Medulla oblongata (tissue), 1 donor: ENCODE data around the gene ANGEL2.

ENCODE experiments used
- DNase-seq: peaks from one replicate; pipeline ENCODE4 v3.0.0-alpha.2; 2015; ENCODE audit errors: extremely low spot score

The ANGEL2 gene

DNA sequence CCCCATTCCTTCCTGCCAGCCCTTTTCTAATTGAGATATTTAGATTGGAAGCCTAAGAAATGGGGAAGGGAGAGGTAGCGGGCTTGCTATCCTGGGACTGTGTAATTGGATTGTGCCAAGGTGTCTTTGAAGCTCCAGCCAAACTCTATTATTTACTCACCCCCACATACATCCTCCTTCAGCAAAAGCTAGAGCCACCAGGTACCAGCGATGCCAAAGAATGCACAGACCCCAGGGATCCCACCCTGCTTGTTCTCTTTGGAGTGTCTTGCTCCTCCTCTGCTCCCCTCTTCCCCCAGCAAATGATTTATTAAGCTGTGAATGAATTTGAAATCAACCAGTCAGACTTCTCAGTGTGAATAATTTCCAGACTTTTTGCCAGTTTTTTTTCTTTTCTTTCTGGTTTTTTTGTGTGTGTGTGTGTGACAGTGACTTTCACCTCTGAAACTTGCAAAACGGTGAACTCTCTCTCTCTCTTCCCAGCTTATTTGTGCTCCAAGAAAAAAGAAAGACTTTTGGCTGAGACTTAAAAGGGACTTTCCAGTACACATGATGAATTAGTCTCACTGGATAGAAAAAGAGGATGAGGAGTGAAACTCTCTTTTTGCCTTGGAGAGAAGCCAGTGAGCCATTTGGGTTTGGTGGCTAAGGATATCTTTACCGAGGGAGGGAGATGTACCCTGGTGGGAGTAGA is 63.6 kb downstream of the ANGEL2 start:
- DNase-seq = no peak

GRCh38 chr1:212951126-212951946 is 64.3 kb downstream of the ANGEL2 start:
- no peak for DNase-seq

GRCh38 chr1:212950243-212951125 is 65.2 kb downstream of the ANGEL2 start, which contains the start of gene VASH2:
Gene VASH2 (plus strand): TSS chr1:212950541. CDS start chr1:212951543, 1,002 bp downstream.
- DNase-seq = peak; percentile 90

DNA sequence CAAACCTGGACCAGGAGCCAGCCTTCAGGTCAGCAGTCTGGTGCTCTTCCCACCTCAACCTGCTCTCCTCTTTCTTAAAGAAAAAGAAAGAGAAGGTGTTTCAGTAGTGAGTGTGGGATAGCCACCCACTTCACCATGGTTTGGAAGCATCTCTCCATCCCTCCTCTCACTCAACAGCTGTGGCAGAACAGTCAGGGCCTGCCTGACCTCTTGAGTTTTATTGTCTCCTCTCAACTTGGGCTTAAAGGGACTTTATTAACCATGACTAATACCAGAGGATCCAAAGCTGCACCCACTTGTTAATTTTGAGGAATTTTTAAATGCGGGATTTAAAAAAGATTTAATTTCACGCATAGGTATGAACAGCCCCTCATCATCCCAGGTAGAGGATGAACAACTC is 65.9 kb downstream of the ANGEL2 start:
- DNase-seq = no peak

DNA sequence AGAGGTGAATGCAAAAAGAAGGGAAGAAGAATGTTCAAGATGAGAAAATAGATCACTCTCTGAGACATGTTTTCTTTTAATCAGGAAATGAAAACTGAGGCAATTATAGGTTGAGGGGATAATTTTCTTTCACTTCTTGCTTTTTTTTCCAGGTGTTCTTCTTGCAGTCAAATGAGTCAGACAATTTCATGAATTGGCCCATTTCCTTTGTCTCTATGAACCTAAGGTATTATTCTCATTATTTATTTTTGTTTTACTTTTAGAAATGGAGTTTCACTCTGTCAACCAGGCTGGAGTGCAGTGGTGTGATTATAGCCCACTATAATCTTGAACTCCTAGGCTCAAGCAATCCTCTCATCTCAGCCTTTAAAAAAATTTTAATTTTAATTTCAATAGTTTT is 68.8 kb downstream of the ANGEL2 start:
- DNase-seq = no peak

DNA sequence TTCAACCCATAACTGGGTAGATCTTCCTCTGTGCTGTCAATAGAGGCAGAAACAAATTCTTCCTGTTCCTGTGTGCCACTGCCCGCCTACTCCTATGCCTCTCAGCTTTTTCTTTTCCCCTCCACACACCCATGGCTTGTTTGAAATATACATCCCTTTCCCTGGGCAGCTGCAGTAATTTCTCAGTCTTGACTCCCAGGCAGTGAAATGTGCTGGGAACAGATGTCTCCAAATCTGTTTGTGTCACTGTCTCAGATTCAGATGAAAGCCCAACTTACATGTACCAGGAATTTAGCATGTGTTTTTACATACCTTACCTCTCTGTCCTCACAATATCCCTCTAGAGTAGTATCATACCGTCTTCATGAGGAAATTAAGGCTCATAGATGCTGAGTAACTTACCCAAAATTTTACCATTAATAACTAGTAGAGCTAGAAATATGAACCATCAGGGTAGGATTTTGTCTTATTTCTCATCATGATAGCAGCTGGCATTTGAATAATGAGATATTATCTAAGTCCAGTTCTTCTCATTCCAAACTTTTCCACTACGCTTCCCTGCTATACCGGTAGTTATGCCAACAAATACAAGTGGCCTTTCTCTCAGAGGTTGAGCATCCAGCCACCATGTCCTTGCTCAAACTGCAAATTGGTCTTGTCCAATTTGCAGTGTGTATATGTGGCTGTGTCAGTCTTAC is 70.1 kb downstream of the ANGEL2 start:
- no peak for DNase-seq

GRCh38 chr1:212945056-212945455 is 70.6 kb downstream of the ANGEL2 start:
- DNase-seq = no peak

DNA sequence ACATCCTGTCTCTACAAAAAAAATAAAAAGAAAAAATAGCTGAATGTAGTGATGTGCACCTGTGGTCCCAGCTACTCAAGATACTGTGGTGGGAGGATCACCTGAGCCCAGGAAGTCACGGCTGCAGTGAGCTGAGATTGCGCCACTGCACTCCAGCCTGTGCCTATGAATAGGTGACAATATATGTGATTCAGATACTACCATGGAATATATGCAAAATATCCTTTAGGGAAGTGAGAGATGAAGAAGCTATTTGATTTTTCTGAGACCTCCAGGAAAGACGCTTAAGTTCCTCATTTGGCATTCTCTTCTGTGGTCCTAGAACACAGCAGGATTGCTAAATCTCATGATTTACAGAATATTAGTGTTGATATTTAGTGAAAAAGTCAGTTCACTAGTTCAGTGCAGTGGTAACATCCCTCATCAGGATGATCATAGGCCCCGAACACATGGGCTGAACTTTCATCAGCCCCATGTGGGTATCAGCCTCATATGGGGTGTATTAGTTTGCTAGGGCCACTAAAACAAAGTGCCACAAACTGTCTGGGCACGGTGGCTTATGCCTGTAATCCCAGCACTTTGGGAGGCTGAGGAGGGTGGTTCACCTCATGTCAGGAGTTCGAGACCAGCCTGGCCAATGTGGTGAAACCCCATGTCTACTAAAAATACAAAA is 71.3 kb downstream of the ANGEL2 start:
- no peak for DNase-seq

- DNase-seq = no peak
These were observed 72.3 kb downstream of the ANGEL2 start for GRCh38 chr1:212943393-212943710.

- no peak for DNase-seq
These were observed 72.8 kb downstream of the ANGEL2 start for GRCh38 chr1:212942679-212943392.
